ENCODE data around the gene EHBP1L1.

Gene EHBP1L1

GRCh38 chr11:65538232-65538914 lies 37.5 kb upstream of the EHBP1L1 start:
- Histone ChIP-seq H3K9ac (ENCODE audit: low read depth, low read length) (no peak overlapping the region), H3K4me1 (ENCODE audit: control insufficient read depth, insufficient read depth, low read length) (0 out of 2 replicates have a peak, but pooled peaks cover 3% of the 10 kb centered on the region), H3K9me3 (ENCODE audit: control insufficient read depth, insufficient read depth, low read length) (no peaks in the 10 kb centered on the region), H3K27ac (ENCODE audit: low read depth, low read length) (no peak overlapping the region), H3K27me3 (ENCODE audit: control insufficient read depth, insufficient read depth, low read length) (peaks cover 25% of the 10 kb centered on the region), H3K4me3 (ENCODE audit: low read depth, low read length) (peak overlapping the region; percentile 83; the same call in 1 of the 2 replicates), H3K36me3 (ENCODE audit: control insufficient read depth, insufficient read depth, low read length) (peaks cover 35% of the 10 kb centered on the region)

DNA sequence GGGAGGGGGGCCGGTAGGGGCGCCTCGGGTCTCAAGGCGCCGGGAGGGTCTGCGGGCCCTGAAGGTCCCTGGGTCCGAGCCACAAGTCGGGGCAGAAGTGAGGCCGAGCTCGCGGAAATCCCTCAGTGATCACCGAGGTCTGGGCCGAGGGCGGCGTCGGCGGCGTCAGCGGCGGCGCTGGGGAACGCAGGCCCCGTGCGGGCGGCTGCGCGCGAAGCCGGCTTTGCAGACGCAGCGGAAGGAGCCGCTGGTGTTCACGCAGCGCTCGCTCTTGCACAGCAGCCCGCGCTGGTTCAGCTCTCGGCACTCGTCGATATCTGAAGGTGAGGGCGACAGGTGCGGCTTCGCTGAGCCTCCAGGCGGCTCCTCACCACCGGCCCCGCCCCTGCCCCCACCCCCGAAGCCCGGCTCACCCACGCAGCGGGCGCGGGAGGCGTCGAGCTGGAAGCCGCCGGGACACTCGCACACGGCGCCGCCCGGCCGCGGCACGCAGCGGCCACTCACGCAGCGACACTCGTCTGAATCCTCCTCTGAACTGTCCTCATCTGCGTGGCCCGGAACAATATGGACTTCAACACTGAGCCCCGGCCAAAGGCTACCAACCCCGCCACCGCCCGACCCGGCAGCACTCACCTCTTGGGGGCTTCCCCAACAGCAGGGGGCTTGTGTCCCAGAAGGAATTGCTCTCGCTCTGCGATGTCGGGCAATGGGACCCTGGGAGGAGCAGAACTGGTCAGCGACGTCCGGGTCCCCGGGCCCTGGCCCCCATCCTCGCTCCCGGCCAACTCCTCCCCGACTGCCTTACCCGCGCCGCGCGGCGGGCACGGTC lies 36.7 kb upstream of the EHBP1L1 start:
- Histone ChIP-seq H3K9me3 (ENCODE audit: control insufficient read depth, insufficient read depth, low read length) (no peaks in the 10 kb centered on the region), H3K4me1 (ENCODE audit: control insufficient read depth, insufficient read depth, low read length) (0 out of 2 replicates have a peak, but pooled peaks cover 3% of the 10 kb centered on the region), H3K27me3 (ENCODE audit: control insufficient read depth, insufficient read depth, low read length) (peaks cover 27% of the 10 kb centered on the region), H3K4me3 (ENCODE audit: low read depth, low read length) (peak overlapping the region; percentile 83), H3K36me3 (ENCODE audit: control insufficient read depth, insufficient read depth, low read length) (peaks cover 32% of the 10 kb centered on the region; the same call in 1 of the 2 replicates), H3K9ac (ENCODE audit: low read depth, low read length) (no peak overlapping the region), H3K27ac (ENCODE audit: low read depth, low read length) (no peak overlapping the region)

DNA sequence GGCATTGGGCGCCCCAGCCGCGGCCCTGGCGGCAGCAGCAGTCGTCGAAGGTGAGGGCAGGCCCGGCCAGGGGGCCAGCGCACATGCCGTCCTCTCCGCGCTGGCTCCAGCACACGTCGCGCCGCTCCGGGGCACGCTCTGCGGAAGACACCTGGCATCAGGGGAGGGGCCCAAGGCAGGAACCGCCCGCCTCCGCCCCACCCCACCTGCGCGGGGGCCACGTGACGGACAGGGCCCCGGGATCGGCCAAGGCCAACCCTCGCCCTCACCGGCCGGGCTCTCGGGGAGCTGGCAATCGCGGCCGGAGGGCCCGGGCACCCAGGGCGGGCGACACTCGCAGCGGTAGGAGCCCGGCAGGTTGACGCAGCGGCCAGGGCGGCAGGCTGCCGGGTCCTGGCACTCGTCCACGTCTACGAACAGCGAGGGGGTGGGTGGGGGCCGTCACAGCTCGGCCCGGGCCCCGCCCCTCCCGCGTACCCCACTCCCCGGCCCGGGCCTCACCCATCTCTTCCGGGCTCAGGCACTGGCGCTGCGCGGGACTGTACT lies 36.0 kb upstream of the EHBP1L1 start:
- Histone ChIP-seq H3K9me3 (ENCODE audit: control insufficient read depth, insufficient read depth, low read length) (no peaks in the 10 kb centered on the region), H3K4me1 (ENCODE audit: control insufficient read depth, insufficient read depth, low read length) (0 out of 2 replicates have a peak, but pooled peaks cover 3% of the 10 kb centered on the region), H3K27me3 (ENCODE audit: control insufficient read depth, insufficient read depth, low read length) (peaks cover 34% of the 10 kb centered on the region), H3K9ac (ENCODE audit: low read depth, low read length) (no peak overlapping the region), H3K27ac (ENCODE audit: low read depth, low read length) (no peak overlapping the region), H3K36me3 (ENCODE audit: control insufficient read depth, insufficient read depth, low read length) (peaks cover 28% of the 10 kb centered on the region; the same call in 1 of the 2 replicates), H3K4me3 (ENCODE audit: low read depth, low read length) (peak overlapping the region; percentile 83)

GRCh38 chr11:65540290-65541092 lies 35.4 kb upstream of the EHBP1L1 start:
- no peaks in the 10 kb centered on the region for H3K9me3 ChIP-seq (ENCODE audit: control insufficient read depth, insufficient read depth, low read length)
- peaks cover 40% of the 10 kb centered on the region for H3K27me3 ChIP-seq (ENCODE audit: control insufficient read depth, insufficient read depth, low read length)
- H3K4me1 ChIP-seq (ENCODE audit: control insufficient read depth, insufficient read depth, low read length): 0 out of 2 replicates have a peak, but pooled peaks cover 3% of the 10 kb centered on the region
- H3K27ac ChIP-seq (ENCODE audit: low read depth, low read length): peak overlapping the region; percentile 61
- H3K9ac ChIP-seq (ENCODE audit: low read depth, low read length): peak overlapping the region; percentile 64
- peaks cover 22% of the 10 kb centered on the region; the same call in 1 of the 2 replicates for H3K36me3 ChIP-seq (ENCODE audit: control insufficient read depth, insufficient read depth, low read length)
- peak overlapping the region; percentile 83 for H3K4me3 ChIP-seq (ENCODE audit: low read depth, low read length)

DNA sequence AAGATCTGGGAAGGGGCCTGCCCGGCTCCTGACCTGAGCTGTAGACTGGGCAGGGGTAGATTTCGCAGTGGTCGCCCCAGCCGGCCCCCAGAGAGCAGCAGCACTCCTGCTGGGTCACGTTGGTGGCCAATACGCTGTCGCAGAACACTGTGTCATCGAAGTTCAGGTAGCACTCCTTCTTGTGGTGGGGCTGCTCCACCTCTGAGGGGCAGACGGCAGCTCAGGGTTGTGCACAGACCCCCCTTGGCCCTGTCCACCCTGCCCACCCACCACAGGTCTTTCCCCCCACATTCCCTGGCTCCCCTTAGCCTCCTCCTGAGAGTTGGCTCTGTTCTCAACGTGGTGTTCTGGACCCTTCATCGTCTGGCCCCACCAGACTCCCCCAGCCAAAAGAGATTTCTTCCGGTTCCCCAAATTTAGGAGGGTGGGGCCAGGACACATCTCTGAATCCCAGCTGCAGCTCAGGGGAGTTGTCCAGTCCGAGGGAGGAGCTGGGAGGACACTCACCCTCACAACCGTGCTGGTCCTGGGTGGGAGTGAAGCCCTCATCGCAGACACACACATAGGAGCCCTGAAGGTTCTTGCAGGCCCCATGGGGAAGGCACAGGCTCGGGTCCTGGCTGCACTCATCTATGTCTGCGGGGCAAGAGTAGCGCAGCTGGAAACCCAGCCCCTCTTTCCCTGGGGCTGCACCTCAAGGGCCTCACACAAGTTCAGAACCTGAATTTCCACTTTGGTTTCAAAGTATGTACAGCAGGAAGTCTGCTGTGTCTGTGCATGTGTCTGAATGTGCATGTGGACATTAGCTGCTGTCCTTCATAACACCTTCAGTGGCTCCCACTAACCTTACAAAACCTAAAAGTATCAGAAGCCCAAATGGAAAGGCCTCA lies 34.5 kb upstream of the EHBP1L1 start:
- peak overlapping the region; percentile 61 for H3K27ac ChIP-seq (ENCODE audit: low read depth, low read length)
- peaks cover 49% of the 10 kb centered on the region for H3K27me3 ChIP-seq (ENCODE audit: control insufficient read depth, insufficient read depth, low read length)
- peak overlapping the region; percentile 83 for H3K4me3 ChIP-seq (ENCODE audit: low read depth, low read length)
- H3K9ac ChIP-seq (ENCODE audit: low read depth, low read length): peak overlapping the region; percentile 64
- H3K9me3 ChIP-seq (ENCODE audit: control insufficient read depth, insufficient read depth, low read length): no peaks in the 10 kb centered on the region
- H3K4me1 ChIP-seq (ENCODE audit: control insufficient read depth, insufficient read depth, low read length): 0 out of 2 replicates have a peak, but pooled peaks cover 5% of the 10 kb centered on the region
- peaks cover 14% of the 10 kb centered on the region; the same call in 1 of the 2 replicates for H3K36me3 ChIP-seq (ENCODE audit: control insufficient read depth, insufficient read depth, low read length)

GRCh38 chr11:65542738-65543390 lies 33.0 kb upstream of the EHBP1L1 start:
- no peak overlapping the region for H3K27ac ChIP-seq (ENCODE audit: low read depth, low read length)

DNA sequence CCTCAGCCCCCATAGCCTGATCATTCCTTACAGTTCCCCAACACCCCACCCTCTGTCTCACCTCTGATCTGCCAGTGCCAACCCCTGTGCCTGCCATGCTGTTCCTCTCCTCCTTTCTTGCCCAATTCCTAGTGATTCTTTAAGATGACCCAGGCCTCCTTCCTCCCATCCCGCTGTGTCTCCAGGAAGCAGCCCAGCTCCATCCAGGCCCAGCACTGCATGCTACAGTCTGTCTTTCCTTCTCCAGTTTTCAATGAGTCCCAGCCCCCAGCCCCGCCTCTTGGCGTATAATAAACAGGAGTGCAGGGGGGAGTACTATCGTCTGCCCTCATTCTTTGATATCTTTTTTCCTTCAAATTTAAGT lies 30.0 kb upstream of the EHBP1L1 start:
- Histone ChIP-seq H3K4me3 (ENCODE audit: low read depth, low read length) (peak overlapping the region; percentile 71), H3K4me1 (ENCODE audit: control insufficient read depth, insufficient read depth, low read length) (0 out of 2 replicates have a peak, but pooled peaks cover 2% of the 10 kb centered on the region), H3K27me3 (ENCODE audit: control insufficient read depth, insufficient read depth, low read length) (peaks cover 54% of the 10 kb centered on the region)

More at GRCh38 chr11:65542738-65543390, 33.0 kb upstream of the EHBP1L1 start:
- H3K9me3 ChIP-seq (ENCODE audit: control insufficient read depth, insufficient read depth, low read length): no peaks in the 10 kb centered on the region
- 0 out of 2 replicates have a peak, but pooled peaks cover 3% of the 10 kb centered on the region for H3K36me3 ChIP-seq (ENCODE audit: control insufficient read depth, insufficient read depth, low read length)
- no peak overlapping the region for H3K9ac ChIP-seq (ENCODE audit: low read depth, low read length)
- no peak overlapping the region for H3K4me3 ChIP-seq (ENCODE audit: low read depth, low read length)
- 0 out of 2 replicates have a peak, but pooled peaks cover 5% of the 10 kb centered on the region for H3K4me1 ChIP-seq (ENCODE audit: control insufficient read depth, insufficient read depth, low read length)
- peaks cover 60% of the 10 kb centered on the region for H3K27me3 ChIP-seq (ENCODE audit: control insufficient read depth, insufficient read depth, low read length)

DNA sequence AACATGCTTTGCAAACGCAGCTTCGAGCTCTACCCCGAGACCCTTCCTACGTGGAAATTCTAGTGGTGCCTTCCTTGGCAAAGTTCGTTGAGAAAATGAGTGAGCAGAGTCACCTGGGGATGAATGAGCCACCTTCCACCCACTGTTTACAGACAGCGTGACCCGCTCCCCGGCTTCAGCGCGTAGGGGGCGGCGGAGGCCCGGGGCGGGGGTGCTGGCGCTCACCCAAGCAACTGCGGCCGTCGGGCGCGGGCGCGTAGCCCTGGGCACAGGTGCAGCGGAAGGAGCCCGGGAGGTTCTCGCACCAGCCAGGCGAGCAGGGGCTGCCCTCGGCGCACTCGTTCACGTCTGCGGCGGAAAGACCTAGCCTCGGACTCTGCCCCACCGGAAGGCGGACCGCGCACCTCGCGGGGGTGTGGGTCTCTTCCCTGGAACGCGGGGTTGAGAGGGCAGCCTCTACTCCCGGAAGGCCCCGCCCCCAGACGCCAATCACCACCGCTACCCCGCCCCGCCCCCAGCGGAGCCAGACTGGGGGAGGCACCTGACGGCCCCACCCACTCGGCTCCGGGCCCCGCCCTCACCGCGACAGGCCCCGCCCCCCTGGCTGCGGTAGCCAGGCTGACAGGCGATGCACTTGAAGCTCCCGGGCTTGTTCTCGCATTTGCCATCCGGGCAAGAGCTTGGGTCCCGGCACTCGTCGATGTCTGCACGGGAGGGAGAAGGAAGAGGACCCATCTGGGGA lies 29.5 kb upstream of the EHBP1L1 start:
- Histone ChIP-seq H3K4me1 (ENCODE audit: control insufficient read depth, insufficient read depth, low read length) (0 out of 2 replicates have a peak, but pooled peaks cover 2% of the 10 kb centered on the region), H3K9ac (ENCODE audit: low read depth, low read length) (no peak overlapping the region), H3K9me3 (ENCODE audit: control insufficient read depth, insufficient read depth, low read length) (no peaks in the 10 kb centered on the region), H3K27ac (ENCODE audit: low read depth, low read length) (no peak overlapping the region), H3K27me3 (ENCODE audit: control insufficient read depth, insufficient read depth, low read length) (peaks cover 53% of the 10 kb centered on the region), H3K4me3 (ENCODE audit: low read depth, low read length) (peak overlapping the region; percentile 71), H3K36me3 (ENCODE audit: control insufficient read depth, insufficient read depth, low read length) (no peaks in the 10 kb centered on the region)

More for the DNA sequence above, 30.0 kb upstream of the EHBP1L1 start:
- no peak overlapping the region for H3K27ac ChIP-seq (ENCODE audit: low read depth, low read length)
- no peaks in the 10 kb centered on the region for H3K36me3 ChIP-seq (ENCODE audit: control insufficient read depth, insufficient read depth, low read length)
- H3K9me3 ChIP-seq (ENCODE audit: control insufficient read depth, insufficient read depth, low read length): no peaks in the 10 kb centered on the region
- H3K9ac ChIP-seq (ENCODE audit: low read depth, low read length): no peak overlapping the region
